Measurements from ENCODE around the gene USH2A. TPM values are rescaled to one million over a fixed set of nuclear protein-coding genes. Genes with fewer than 3 reads are reported as not detected.
"Not testable (repeated sequence)": the region's sequence is repeated elsewhere in the genome, so short reads cannot be mapped to it uniquely, and the experiment has no call there.

USH2A gene
- total RNA-seq, 1 donor from 2014 or later, result 0.04 TPM

DNA sequence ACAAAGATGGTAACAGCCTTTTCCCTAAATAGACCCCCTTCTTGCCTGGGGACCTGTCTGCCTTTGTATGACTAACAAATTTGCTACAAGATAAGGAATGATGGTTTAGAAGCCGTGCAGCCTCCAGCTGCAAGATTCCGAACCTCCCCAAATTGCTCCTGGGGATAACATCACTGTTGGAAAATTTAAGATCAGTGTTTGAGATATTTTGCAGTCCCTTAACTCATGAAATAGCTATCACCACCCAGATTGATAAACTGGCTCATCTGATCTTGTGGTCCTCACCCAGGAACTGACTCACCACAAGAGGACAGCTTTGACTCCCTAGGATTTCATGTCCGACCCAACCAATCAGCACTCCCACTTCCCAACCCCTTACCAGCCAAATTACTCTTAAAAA is 254.7 kb downstream of the USH2A start:
- H3K27me3 ChIP-seq, result no peaks in the 10 kb centered on the region
- H3K4me1 ChIP-seq, result no peaks in the 10 kb centered on the region
- H3K4me1 Mint-ChIP-seq, result peaks cover 2% of the 10 kb centered on the region
- no peak overlapping the region for H3K27ac Mint-ChIP-seq
- H3F3A ChIP-seq (ENCODE audit: low read depth), result no peaks in the 10 kb centered on the region
- no peaks in the 10 kb centered on the region for H3K9me3 ChIP-seq (ENCODE audit: low read depth)
- TF ChIP-seq, protein P1, sequence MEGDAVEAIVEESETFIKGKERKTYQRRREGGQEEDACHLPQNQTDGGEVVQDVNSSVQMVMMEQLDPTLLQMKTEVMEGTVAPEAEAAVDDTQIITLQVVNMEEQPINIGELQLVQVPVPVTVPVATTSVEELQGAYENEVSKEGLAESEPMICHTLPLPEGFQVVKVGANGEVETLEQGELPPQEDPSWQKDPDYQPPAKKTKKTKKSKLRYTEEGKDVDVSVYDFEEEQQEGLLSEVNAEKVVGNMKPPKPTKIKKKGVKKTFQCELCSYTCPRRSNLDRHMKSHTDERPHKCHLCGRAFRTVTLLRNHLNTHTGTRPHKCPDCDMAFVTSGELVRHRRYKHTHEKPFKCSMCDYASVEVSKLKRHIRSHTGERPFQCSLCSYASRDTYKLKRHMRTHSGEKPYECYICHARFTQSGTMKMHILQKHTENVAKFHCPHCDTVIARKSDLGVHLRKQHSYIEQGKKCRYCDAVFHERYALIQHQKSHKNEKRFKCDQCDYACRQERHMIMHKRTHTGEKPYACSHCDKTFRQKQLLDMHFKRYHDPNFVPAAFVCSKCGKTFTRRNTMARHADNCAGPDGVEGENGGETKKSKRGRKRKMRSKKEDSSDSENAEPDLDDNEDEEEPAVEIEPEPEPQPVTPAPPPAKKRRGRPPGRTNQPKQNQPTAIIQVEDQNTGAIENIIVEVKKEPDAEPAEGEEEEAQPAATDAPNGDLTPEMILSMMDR (IDR thresholded peaks at IDR 0.05), result no peak
- H3K27me3 Mint-ChIP-seq (ENCODE audit: insufficient read depth, low read depth), result no peaks in the 10 kb centered on the region
- no peak overlapping the region for H3K4me3 Mint-ChIP-seq
- no peaks in the 10 kb centered on the region for H3K36me3 Mint-ChIP-seq
- H3K9me3 Mint-ChIP-seq, result no peaks in the 10 kb centered on the region
- no peaks in the 10 kb centered on the region for H3K36me3 ChIP-seq
- no peak overlapping the region for H3K27ac ChIP-seq
- H4K20me1 ChIP-seq (ENCODE audit: low read depth), result no peaks in the 10 kb centered on the region
- H3K79me2 ChIP-seq (ENCODE audit: low read depth), result no peaks in the 10 kb centered on the region
- no peak overlapping the region for H2AFZ ChIP-seq (replicated peaks)
- no peak overlapping the region for H3K9ac ChIP-seq
- H3K4me3 ChIP-seq, result no peak overlapping the region
- H3K4me2 ChIP-seq, result no peak overlapping the region
- DNase-seq (ENCODE audit: low spot score), result no peak

DNA sequence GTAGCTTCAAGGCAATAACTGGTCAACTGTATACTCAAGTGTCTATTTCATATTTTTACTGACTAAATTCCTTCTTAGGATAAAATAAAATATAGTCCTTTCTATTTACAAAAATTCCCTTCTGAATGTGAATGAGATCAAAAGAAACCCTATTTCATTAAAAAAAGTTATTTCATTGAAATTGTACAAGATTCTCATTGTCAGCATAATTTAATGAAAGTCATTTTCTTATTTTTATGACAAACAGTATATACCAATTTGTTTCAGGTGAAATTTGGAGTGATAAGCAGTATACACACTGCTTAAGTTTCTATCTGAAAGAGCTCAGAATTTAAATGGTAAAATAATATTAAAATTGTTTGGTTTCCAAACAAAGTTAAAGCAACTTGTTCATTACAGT is 269.2 kb downstream of the USH2A start:
- no peaks in the 10 kb centered on the region for H3K27me3 Mint-ChIP-seq (ENCODE audit: insufficient read depth, low read depth)
- Histone ChIP-seq H3K79me2 (ENCODE audit: low read depth) (no peaks in the 10 kb centered on the region), H3K9ac (no peak overlapping the region), H3K4me3 (no peak overlapping the region), H3K27me3 (no peaks in the 10 kb centered on the region), H3K27ac (no peak overlapping the region), H3K9me3 (ENCODE audit: low read depth) (no peaks in the 10 kb centered on the region), H2AFZ (replicated peaks) (no peak overlapping the region), H3K36me3 (no peaks in the 10 kb centered on the region), H4K20me1 (ENCODE audit: low read depth) (no peaks in the 10 kb centered on the region), H3F3A (ENCODE audit: low read depth) (no peaks in the 10 kb centered on the region), H3K4me2 (no peak overlapping the region), H3K4me1 (no peaks in the 10 kb centered on the region)
- TF ChIP-seq EZH2 (IDR thresholded peaks at IDR 0.05) (no peak), EZH2phosphoT487 (IDR thresholded peaks at IDR 0.05) (no peak)
- TF ChIP-seq, protein P1 (IDR thresholded peaks at IDR 0.05), result no peak
- H3K4me1 Mint-ChIP-seq, result no peaks in the 10 kb centered on the region
- no peak overlapping the region for H3K27ac Mint-ChIP-seq
- peaks cover 2% of the 10 kb centered on the region for H3K36me3 Mint-ChIP-seq
- H3K4me3 Mint-ChIP-seq, result no peak overlapping the region
- H3K9me3 Mint-ChIP-seq, result peaks cover 7% of the 10 kb centered on the region
- no peak for DNase-seq (ENCODE audit: low spot score)

DNA sequence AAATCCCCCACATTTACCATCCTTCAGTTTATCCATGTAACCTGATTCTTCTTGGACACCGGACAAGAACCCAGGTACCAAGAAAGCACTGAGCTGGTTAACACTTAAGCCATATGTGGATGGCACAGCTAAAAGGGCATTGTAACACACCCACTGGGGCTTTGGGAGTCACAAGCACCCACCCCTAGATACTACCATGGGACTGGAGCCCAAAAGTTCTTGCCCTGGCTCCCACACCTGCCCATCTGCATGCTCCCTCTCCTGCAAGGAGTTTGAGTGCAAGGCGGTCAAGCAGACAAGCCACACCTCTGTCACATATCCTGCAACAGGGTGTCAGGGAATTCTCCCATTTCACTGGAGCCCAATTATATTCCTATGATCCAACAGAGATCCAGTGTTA is 270.1 kb downstream of the USH2A start:
- H3K9me3 Mint-ChIP-seq, result peaks cover 7% of the 10 kb centered on the region
- H3K4me1 ChIP-seq, result no peaks in the 10 kb centered on the region
- no peak overlapping the region for H3K27ac ChIP-seq
- no peak overlapping the region for H2AFZ ChIP-seq (replicated peaks)
- H3K4me3 ChIP-seq, result no peak overlapping the region
- no peaks in the 10 kb centered on the region for H3K79me2 ChIP-seq (ENCODE audit: low read depth)
- no peak overlapping the region for H3K4me3 Mint-ChIP-seq
- H3K9ac ChIP-seq, result no peak overlapping the region
- H3K27me3 Mint-ChIP-seq (ENCODE audit: insufficient read depth, low read depth), result no peaks in the 10 kb centered on the region
- no peak overlapping the region for H3K4me2 ChIP-seq
- no peak overlapping the region for H3K27ac Mint-ChIP-seq
- H4K20me1 ChIP-seq (ENCODE audit: low read depth), result no peaks in the 10 kb centered on the region
- peaks cover 2% of the 10 kb centered on the region for H3K36me3 Mint-ChIP-seq
- TF ChIP-seq, protein P1 (IDR thresholded peaks at IDR 0.05), result no peak
- TF ChIP-seq EZH2 (IDR thresholded peaks at IDR 0.05) (no peak), EZH2phosphoT487 (IDR thresholded peaks at IDR 0.05) (no peak)
- H3K27me3 ChIP-seq, result no peaks in the 10 kb centered on the region
- no peaks in the 10 kb centered on the region for H3K4me1 Mint-ChIP-seq
- no peaks in the 10 kb centered on the region for H3K9me3 ChIP-seq (ENCODE audit: low read depth)
- no peak for DNase-seq (ENCODE audit: low spot score)
- no peaks in the 10 kb centered on the region for H3F3A ChIP-seq (ENCODE audit: low read depth)
- H3K36me3 ChIP-seq, result no peaks in the 10 kb centered on the region

GRCh38 chr1:216145451-216146018 is 277.7 kb downstream of the USH2A start:
- not testable (repeated sequence) for H4K20me1 ChIP-seq (ENCODE audit: low read depth); H2AFZ ChIP-seq (replicated peaks); H3K27me3 Mint-ChIP-seq (ENCODE audit: insufficient read depth, low read depth); H3K36me3 Mint-ChIP-seq; H3K27ac Mint-ChIP-seq; H3K9me3 ChIP-seq (ENCODE audit: low read depth); H3K9me3 Mint-ChIP-seq; H3K36me3 ChIP-seq; H3K79me2 ChIP-seq (ENCODE audit: low read depth); H3F3A ChIP-seq (ENCODE audit: low read depth); H3K27me3 ChIP-seq; H3K4me1 Mint-ChIP-seq; DNase-seq (ENCODE audit: low spot score); H3K27ac ChIP-seq; H3K4me3 ChIP-seq; H3K4me1 ChIP-seq; H3K4me3 Mint-ChIP-seq; H3K4me2 ChIP-seq; H3K9ac ChIP-seq
